SU-DHL-6 (cell line): ENCODE measurements around the gene ARRB1.
A peak's percentile ranks its signal among the peaks of the same experiment; 100 is the strongest.

Experiments
- H2AFZ ChIP-seq: fragments of 200-600 bp; sonication (generic); 2 replicates; pipeline ENCODE4 v1.6.1; 2014; ENCODE audit warnings: low read depth, mild to moderate bottlenecking, moderate library complexity, mixed read lengths, antibody characterized with exemption, low read length; ENCODE audit not compliant: severe bottlenecking
- H3F3A ChIP-seq: fragments of 200-600 bp; shearing (Covaris generic); 2 replicates; pipeline ENCODE4 v1.6.0; 2016; ENCODE audit warnings: antibody characterized with exemption, mild to moderate bottlenecking; ENCODE audit not compliant: insufficient read depth
- H3K27ac ChIP-seq: fragments of 200-600 bp; sonication (generic); 2 replicates; pipeline ENCODE4 v1.5.1; 2016; ENCODE audit warnings: low read depth, mild to moderate bottlenecking, low read length, moderate library complexity, mixed read lengths
- H3K27me3 ChIP-seq: fragments of 200-600 bp; sonication (generic), shearing (Covaris generic); 2 replicates; pipeline ENCODE4 v1.6.0; 2014; ENCODE audit warnings: mild to moderate bottlenecking, low read length
- H3K36me3 ChIP-seq: fragments of 200-600 bp; sonication (generic); 2 replicates; pipeline ENCODE4 v1.6.1; 2014; ENCODE audit warnings: mild to moderate bottlenecking, low read length, mixed read lengths
- H3K4me2 ChIP-seq: fragments of 300-600, 200-600 bp; shearing (Covaris generic), sonication (generic); 2 replicates; pipeline ENCODE4 v1.6.0; 2014; ENCODE audit warnings: low read length, low read depth, mild to moderate bottlenecking; ENCODE audit not compliant: poor library complexity, severe bottlenecking
- H3K4me3 ChIP-seq: fragments of 200-600 bp; sonication (generic); 2 replicates; pipeline ENCODE4 v1.5.1; 2014; ENCODE audit warnings: antibody characterized with exemption, low read length, mild to moderate bottlenecking, mixed read lengths; ENCODE audit not compliant: insufficient read depth, poor library complexity, severe bottlenecking
- H3K79me2 ChIP-seq: fragments of 200-600 bp; sonication (generic); 2 replicates; pipeline ENCODE4 v1.6.1; 2014; ENCODE audit warnings: mild to moderate bottlenecking, low read length, moderate library complexity; ENCODE audit not compliant: insufficient read depth
- H3K9ac ChIP-seq: fragments of 200-600 bp; sonication (generic); 2 replicates; pipeline ENCODE4 v1.7.0; 2014; ENCODE audit warnings: mild to moderate bottlenecking, low read length
- H3K9me2 ChIP-seq: fragments of 200-600 bp; sonication (generic); replicated peaks from 2 replicates; pipeline ENCODE4 v1.6.1; 2014; ENCODE audit warnings: low read length; ENCODE audit not compliant: insufficient read depth
- H3K9me3 ChIP-seq: fragments of 200-600 bp; sonication (generic); 2 replicates; pipeline ENCODE4 v1.6.1; 2014; ENCODE audit warnings: low read length, mixed read lengths; ENCODE audit not compliant: insufficient read depth
- H4K20me1 ChIP-seq: fragments of 200-600 bp; sonication (generic); 2 replicates; pipeline ENCODE4 v1.6.1; 2014; ENCODE audit warnings: low read depth, mild to moderate bottlenecking, antibody characterized with exemption, low read length, moderate library complexity, mixed read lengths
- EZH2phosphoT487 ChIP-seq: fragments of 200-600 bp; sonication (generic), shearing (Covaris generic); conservative IDR thresholded peaks from 2 replicates; pipeline ENCODE4 v1.6.1; 2018; ENCODE audit warnings: mild to moderate bottlenecking, antibody characterized with exemption, low read length, moderate library complexity, mixed read lengths
- TF ChIP-seq, protein P1 (sequence below): fragments of 200-600 bp; sonication (generic); IDR thresholded peaks from one replicate; pipeline ENCODE4 v1.5.1; 2017; ENCODE audit warnings: antibody characterized with exemption, mild to moderate bottlenecking, low read length, moderate library complexity; ENCODE audit not compliant: insufficient read depth, poor library complexity, severe bottlenecking

ARRB1 gene

DNA sequence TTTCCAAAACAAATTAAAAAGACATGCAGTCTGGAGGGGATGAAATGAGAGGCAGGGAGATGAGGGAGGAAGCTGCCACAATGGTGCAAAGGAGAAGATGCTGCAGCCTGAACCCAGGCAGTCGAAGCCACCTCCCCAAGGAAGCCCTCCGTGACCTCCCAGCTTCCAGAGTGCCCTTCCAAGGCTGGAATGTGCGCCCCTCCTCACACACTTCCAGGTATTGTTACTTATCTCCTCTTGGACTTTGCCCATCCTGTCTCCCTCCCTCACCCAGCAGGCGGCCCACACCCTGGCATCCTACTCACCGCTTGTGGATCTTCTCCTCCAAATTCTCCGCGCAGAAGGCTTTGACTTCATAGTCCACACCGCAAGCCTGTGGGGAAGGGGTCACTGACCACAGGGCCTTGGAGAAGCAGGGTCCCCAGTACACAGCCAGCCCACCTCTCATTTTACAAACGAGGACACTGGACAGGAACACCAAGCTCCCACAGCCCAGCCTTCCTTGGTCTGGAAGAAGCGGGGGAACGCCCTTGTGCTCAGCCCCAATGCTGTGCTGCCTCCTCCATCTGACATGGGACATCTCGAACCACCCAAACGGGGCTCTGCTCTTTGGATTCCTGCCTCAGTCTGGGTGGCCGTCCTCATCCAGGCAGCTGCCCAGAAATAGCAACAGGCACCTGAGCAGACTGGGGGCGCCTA, 70.5 kb downstream of the ARRB1 start:
- Histone ChIP-seq H4K20me1 (no peaks in the 10 kb centered on the region), H3K79me2 (no peaks in the 10 kb centered on the region), H2AFZ (no peak overlapping the region), H3K9ac (no peak overlapping the region), H3K4me3 (no peak overlapping the region), H3K27ac (no peak overlapping the region), H3K4me2 (no peak overlapping the region), H3K36me3 (no peaks in the 10 kb centered on the region), H3F3A (no peaks in the 10 kb centered on the region), H3K9me2 (no peaks in the 10 kb centered on the region), H3K9me3 (no peaks in the 10 kb centered on the region), H3K27me3 (no peaks in the 10 kb centered on the region)
- no peak for TF ChIP-seq EZH2phosphoT487
- TF ChIP-seq, protein P1, sequence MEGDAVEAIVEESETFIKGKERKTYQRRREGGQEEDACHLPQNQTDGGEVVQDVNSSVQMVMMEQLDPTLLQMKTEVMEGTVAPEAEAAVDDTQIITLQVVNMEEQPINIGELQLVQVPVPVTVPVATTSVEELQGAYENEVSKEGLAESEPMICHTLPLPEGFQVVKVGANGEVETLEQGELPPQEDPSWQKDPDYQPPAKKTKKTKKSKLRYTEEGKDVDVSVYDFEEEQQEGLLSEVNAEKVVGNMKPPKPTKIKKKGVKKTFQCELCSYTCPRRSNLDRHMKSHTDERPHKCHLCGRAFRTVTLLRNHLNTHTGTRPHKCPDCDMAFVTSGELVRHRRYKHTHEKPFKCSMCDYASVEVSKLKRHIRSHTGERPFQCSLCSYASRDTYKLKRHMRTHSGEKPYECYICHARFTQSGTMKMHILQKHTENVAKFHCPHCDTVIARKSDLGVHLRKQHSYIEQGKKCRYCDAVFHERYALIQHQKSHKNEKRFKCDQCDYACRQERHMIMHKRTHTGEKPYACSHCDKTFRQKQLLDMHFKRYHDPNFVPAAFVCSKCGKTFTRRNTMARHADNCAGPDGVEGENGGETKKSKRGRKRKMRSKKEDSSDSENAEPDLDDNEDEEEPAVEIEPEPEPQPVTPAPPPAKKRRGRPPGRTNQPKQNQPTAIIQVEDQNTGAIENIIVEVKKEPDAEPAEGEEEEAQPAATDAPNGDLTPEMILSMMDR = no peak

DNA sequence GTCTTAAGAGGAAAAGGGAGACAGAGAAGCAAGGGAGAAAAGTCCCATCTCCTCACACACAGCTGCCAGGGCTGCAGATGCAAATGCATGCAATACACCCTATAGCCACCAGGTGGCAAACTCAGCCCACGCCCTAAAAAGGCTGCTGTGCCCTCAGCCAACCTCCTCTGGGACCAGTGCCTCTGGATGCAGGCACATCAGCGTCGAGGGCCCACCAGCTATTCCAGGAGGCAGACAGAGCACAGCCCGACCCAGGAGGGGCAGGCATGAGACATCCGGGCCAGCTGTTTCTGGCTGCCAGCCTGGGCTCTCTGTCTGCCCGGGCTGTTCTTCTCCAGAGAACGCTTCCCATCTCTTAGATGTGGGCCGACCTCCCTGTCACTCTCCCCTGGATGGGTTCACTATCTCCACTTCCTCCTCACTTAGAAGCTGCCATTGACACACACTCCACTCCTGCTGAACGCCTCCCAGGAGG, 71.2 kb downstream of the ARRB1 start:
- no peak overlapping the region for H3K27ac ChIP-seq
- H4K20me1 ChIP-seq = no peaks in the 10 kb centered on the region
- H3K4me2 ChIP-seq = no peak overlapping the region
- no peaks in the 10 kb centered on the region for H3K27me3 ChIP-seq
- no peaks in the 10 kb centered on the region for H3K9me2 ChIP-seq
- no peak overlapping the region for H3K4me3 ChIP-seq
- H3K36me3 ChIP-seq = no peaks in the 10 kb centered on the region
- no peaks in the 10 kb centered on the region for H3K9me3 ChIP-seq
- TF ChIP-seq EZH2phosphoT487 = no peak
- TF ChIP-seq, protein P1 = peak; percentile 66
- H3K9ac ChIP-seq = no peak overlapping the region
- no peak overlapping the region for H2AFZ ChIP-seq
- H3K79me2 ChIP-seq = no peaks in the 10 kb centered on the region
- H3F3A ChIP-seq = no peaks in the 10 kb centered on the region

DNA sequence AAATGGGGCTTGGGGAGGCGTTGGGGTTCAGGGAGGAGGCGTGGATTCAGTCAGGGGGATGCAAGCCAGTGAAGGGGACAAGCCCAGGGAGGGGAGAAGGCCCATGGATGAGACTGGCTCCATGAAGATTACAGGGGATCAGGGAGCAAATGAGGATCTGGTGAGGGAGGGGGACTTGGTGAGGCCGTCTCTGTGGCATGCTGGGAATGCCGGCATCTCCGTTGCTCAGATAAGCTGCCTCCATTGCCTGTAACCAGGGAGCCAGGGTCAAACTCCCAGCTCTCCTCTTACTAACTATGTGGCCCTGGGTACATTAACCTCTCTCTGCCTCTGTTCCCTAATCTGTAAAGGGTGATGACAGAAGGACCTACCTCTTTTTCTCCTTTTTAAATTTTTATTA, 72.2 kb downstream of the ARRB1 start:
- Histone ChIP-seq H3K9me2 (no peaks in the 10 kb centered on the region), H3K4me2 (no peak overlapping the region), H3K36me3 (no peaks in the 10 kb centered on the region), H4K20me1 (no peaks in the 10 kb centered on the region), H3K27ac (no peak overlapping the region), H3F3A (no peaks in the 10 kb centered on the region), H2AFZ (no peak overlapping the region), H3K9ac (no peak overlapping the region), H3K9me3 (no peaks in the 10 kb centered on the region), H3K4me3 (no peak overlapping the region), H3K79me2 (no peaks in the 10 kb centered on the region), H3K27me3 (no peaks in the 10 kb centered on the region)
- TF ChIP-seq, protein P1 = no peak
- TF ChIP-seq EZH2phosphoT487 = no peak
